HG03175 (cell line): Measurements from ENCODE around the gene SNAP91.
"Not testable (repeated sequence)": the region's sequence is repeated elsewhere in the genome, so short reads cannot be mapped to it uniquely, and the experiment has no call there.

Experiments used
- ATAC-seq: cut with Tn5 transposase; IDR thresholded peaks from one replicate; pipeline ENCODE4 v1.9.1; 2021; ENCODE audit warnings: mild to moderate bottlenecking, moderate library complexity; ENCODE audit not compliant: unreplicated experiment

Gene SNAP91

GRCh38 chr6:83633609-83634008 lies 75.3 kb downstream of the SNAP91 start:
- ATAC-seq, result no peak

- ATAC-seq, result no peak
Observed at GRCh38 chr6:83633149-83633548, 75.8 kb downstream of the SNAP91 start.

DNA sequence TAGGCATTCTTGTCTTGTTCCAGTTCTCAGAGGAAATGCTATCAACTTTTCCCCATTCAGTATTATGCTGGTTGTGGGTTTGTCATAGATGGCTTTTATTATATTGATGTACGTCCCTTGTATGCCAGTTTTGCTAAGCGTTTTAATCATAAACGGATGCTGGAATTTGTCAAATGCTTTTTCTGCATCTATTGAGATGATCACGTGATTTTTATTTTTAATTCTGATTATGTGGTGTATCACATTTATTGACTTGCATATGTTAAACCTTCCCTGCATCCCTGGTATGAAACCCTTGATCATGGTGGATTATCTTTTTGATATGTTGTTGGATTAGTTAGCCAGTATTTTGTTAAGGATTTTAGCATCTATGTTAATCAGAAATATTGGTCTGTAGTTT lies 79.0 kb downstream of the SNAP91 start:
- not testable (repeated sequence) for ATAC-seq

- ATAC-seq, result peak; percentile 77
Observed at GRCh38 chr6:83615025-83615999, 93.6 kb downstream of the SNAP91 start.

- no peak for ATAC-seq
Observed at GRCh38 chr6:83613378-83613777, 95.5 kb downstream of the SNAP91 start.

DNA sequence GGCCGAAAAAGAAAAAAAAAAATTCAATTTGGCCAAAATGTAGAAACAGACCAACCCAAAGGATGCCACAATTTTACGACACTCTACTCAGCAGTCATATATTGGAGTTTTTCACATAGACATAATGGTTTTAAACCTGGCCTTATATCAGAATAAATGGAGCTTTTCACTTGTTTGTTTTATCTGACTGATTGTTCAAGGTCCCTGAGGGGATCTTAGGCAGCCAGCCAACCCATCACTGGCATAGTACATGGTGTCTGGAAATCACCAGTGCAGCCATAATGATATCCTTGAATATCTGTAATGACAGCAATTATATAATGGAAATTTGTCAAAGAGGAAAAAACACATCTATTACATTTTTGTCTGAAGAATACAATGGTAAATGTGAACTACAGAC lies 99.7 kb downstream of the SNAP91 start:
- ATAC-seq, result no peak

- no peak for ATAC-seq
Observed at GRCh38 chr6:83605517-83605916, 103.4 kb downstream of the SNAP91 start.

- ATAC-seq, result no peak
Observed at GRCh38 chr6:83603551-83603950, 105.3 kb downstream of the SNAP91 start.

- no peak for ATAC-seq
Observed at GRCh38 chr6:83601119-83601518, 107.8 kb downstream of the SNAP91 start.

DNA sequence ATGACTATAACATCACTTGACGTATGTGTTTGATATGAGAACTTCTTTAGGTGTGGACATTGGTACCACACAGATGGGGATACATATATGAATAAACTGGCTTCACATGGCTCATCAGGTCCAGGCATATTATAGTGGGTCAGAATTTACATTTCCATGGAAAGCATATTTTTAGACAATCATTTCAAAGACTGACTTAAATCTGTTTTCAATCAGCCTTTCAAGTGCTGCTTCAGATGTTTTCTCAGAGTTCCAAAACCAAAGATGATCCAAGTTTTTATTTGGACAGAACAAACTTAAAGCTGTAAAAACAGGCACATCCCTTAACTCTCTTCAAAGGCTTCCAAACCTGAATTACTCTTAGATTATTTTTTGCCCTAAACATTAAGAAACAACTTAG lies 108.4 kb downstream of the SNAP91 start:
- ATAC-seq, result no peak

- no peak for ATAC-seq
Observed at GRCh38 chr6:83597511-83597910, 111.4 kb downstream of the SNAP91 start.

DNA sequence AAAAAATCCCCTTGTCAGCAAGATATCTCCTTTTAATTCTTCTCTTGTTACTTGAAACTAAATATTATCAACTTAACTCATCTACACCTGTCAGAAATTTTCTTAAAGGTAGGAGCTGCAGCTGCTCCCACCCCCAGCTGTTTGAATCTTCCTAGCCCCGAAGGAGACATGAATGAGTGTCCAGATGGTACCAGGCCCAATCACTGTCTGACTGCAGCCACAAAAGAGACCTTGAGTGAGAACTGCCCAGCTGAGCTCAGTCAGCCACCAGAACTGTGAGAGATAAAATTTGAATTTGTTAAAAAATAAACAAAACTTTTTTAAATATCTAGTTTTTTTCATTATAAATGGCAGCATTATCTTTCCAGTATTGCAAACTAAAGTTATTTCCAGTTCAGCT lies 111.8 kb downstream of the SNAP91 start:
- no peak for ATAC-seq

DNA sequence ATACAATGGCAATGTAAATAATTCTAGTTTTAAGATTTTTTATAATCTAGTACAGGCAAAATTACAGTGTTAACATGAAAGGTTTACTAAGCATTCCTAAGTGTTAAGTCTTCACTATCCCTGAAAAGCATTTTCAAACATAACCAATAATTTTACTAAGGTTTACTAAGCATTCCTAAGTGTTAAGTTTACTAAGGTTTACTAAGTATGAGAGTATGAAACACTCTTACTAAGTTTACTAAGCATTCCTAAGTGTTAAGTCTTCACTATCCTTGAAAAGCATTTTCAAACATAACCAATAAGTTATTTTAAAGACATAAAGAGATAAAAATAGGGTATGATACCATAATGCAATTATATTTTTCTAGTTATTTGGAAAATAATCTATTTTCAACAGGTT lies 114.0 kb downstream of the SNAP91 start:
- ATAC-seq, result no peak

GRCh38 chr6:83593395-83593785 lies 115.5 kb downstream of the SNAP91 start:
- no peak for ATAC-seq

- ATAC-seq, result peak; percentile 92
Observed at GRCh38 chr6:83592770-83593394, 116.0 kb downstream of the SNAP91 start.

DNA sequence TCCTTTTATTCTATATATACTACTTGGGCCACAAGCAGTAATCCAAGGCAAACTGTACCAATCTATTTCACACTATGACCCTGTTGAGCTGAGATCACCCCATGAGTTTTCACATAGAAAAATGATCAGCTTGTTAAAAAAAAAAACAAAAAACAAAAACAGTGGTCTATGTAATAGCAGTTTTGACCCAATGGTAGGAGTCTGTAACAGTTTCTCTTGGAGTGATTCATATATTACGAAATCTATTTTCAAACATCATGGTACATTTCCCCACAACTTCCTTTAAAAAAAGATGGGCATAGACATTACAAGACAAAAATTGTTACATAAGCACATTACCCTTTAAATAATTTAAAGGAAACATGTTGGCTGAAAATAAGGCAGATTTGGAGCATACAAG lies 118.5 kb downstream of the SNAP91 start:
- no peak for ATAC-seq

- ATAC-seq, result no peak
Observed at GRCh38 chr6:83589076-83589475, 119.8 kb downstream of the SNAP91 start.

GRCh38 chr6:83578057-83578456 lies 130.8 kb downstream of the SNAP91 start:
- no peak for ATAC-seq

DNA sequence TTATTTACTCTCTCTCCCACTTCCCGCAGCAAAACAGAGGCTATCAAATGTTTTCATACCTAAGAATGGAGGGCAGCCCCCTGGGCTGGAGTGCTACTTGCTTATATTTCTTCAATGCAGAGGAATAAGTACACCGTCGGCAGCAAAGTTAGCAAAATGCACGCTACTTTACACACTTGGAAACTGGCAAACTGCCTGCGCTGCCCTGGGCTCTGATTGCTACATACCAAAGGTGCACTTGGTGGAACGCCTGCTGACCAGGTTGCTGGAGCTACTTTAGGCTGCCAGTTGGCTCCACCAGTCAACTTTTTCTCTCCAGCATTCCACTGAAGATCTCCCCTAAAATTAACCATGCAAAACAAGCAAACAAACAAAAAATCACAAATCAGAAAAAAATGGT lies 134.1 kb downstream of the SNAP91 start:
- ATAC-seq, result no peak

DNA sequence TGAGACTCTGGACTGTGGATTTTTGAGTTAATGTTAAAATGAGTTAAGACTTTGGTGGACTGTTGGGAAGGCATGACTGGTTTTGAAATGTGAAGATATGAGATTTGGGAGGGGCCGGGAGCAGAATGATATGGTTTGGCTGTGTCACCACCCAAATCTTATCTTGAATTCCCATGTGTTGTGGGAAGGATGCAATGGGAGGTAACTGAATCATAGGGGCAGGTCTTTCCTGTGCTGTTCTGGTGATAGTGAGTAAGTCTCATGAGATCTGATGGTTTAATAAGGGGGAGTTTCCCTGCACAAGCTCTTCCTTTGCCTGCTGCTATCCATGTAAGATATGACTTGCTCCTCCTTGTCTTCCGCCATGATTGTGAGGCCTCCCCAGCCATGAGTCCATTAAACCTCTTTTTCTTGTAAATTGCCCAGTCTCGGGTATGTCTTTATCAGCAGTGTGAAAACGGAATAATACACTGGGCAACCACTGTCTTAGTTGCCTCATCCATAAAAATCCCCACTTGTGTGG lies 137.2 kb downstream of the SNAP91 start:
- not testable (repeated sequence) for ATAC-seq

GRCh38 chr6:83558975-83559374 lies 149.9 kb downstream of the SNAP91 start:
- no peak for ATAC-seq

DNA sequence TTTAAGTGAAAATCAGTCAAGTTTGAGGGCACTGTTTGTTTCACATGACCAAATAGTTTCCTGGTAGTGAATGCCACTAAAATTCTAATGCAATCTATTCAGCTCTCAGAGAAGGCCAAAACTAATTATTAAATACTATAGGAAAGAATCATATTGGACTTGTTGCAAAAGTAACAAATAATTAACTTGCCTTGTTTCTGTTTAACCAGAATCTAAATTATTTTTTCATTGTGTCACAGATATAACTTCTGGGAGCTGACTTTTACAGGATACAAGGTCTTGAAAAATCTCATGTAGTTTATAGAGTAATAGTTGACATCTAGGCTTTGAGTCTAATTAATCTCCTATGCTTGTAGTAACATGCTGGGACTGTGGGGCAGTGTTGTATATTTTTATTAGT lies 152.0 kb downstream of the SNAP91 start:
- no peak for ATAC-seq
